Measurements from ENCODE around the gene AP1M2.
A peak's percentile ranks its signal among the peaks of the same experiment; 100 is the strongest.

Gene AP1M2

DNA sequence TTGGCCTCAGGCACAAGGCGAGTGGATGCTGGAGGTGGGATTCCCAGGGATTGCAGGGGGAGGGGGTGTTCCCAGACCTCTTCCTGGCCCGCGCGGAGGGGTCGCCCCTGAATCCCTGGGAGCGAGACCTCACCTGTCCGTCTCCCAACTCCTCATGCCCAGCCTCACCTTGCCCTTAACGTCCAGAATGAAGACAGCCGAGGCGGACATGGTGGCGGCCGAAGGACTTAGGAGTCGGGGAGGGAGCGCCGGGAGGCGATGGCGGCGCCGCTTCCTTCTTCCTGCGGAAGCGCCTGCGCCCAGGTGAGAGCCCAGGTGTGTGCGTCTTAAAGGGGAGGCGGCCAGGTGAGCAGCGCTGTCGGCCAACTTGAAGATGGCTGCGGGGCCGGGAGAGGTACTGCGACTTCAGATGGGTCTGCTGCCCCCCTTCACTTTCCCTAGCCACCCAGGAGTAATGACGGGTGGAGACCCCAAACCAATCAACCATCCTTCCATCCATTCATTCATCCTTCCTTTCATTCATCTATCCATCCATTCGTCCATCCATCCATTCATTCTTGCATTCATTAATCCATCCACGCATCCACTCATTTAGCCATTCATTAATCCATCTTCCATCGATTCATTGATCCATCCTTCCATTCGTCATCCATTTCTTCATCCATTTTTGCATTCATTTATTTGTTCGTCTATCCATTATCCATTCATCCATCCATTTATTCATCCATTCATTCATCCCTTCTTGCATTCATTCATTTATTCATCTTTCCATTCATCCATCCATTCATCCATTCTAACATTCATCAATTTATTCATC, at the start of gene AP1M2:
Gene AP1M2, minus strand, starts transcription at position 291 of the 817 bp plus-strand sequence. Its CDS starts 81 bp downstream, at position 210.
- FAIRE-seq (no peak), DNase-seq (ENCODE audit: insufficient read length, low spot score) (no peak)

DNA sequence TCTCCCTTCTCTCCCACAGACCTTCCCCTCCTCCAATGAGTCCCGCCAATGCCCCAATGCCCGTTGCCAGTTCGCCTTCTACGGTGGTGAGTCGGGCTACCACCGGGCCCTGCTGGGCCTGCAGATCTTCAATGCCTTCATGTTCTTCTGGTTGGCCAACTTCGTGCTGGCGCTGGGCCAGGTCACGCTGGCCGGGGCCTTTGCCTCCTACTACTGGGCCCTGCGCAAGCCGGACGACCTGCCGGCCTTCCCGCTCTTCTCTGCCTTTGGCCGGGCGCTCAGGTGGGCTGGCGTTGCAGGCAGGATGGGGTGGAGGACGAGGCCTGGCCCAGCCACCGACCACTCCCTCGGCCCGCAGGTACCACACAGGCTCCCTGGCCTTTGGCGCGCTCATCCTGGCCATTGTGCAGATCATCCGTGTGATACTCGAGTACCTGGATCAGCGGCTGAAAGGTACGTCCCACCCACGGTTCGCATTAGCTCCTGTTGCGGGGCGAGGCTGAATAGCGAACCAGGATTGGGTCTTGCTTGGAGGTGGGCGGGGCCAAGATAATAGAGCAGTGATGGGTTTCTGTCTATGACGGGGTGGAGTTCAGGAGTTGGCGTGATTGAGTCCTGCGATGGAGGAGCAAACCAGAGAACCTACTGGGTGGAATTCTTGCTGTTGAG, 49.3 kb upstream of the AP1M2 start:
- FAIRE-seq, result no peak
- no peak for DNase-seq (ENCODE audit: insufficient read length, low spot score)

DNA sequence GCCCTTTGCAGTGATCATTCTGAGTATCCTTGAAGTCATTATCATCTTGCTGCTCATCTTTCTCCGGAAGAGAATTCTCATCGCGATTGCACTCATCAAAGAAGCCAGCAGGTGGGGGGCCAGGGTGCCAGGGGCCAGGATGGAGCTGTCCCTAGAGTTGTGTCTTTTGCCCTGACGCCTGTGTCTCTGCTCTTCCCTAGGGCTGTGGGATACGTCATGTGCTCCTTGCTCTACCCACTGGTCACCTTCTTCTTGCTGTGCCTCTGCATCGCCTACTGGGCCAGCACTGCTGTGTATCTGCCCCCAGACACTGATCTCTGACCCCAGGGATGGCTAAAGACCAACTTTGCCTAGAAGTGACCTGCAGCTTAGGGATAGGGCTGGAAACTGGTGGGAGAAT, 47.9 kb upstream of the AP1M2 start:
- DNase-seq (ENCODE audit: insufficient read length, low spot score), result no peak
- FAIRE-seq, result no peak

DNA sequence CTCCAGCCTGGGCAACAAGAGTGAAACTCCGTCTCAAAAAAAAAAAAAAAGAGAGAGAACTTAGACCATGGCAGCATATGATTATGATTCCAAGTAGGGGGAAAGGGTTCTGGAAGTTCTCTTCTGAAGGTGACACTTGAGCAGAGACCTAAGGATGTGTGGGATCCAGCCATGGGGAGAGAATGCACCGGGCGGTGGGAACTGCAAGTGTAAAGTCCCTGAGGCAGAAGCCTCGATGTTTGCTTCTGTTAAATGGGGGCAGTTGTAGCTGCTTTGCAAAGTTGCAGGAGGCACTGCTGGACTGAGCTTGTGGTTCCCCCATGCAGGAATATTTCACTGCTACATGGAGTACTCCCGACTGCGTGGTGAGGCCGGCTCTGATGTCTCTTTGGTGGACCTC, 47.3 kb upstream of the AP1M2 start:
- DNase-seq (ENCODE audit: insufficient read length, low spot score), result no peak
- no peak for FAIRE-seq

DNA sequence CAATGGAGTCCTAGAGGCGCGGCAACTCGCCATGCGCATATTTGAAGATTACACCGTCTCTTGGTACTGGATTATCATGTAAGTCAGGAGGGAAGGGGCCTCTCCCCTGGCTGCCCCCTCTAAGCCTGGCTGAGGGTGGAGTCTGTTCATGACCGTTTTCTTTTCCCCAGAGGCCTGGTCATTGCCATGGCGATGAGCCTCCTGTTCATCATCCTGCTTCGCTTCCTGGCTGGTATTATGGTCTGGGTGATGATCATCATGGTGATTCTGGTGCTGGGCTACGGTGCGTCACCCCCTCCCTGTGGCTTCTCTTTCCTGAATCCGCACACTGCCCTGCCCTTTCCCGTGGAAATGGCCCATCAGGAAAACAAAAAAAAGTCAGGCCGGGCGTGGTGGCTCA, 44.8 kb upstream of the AP1M2 start:
- FAIRE-seq (no peak), DNase-seq (ENCODE audit: insufficient read length, low spot score) (no peak)

DNA sequence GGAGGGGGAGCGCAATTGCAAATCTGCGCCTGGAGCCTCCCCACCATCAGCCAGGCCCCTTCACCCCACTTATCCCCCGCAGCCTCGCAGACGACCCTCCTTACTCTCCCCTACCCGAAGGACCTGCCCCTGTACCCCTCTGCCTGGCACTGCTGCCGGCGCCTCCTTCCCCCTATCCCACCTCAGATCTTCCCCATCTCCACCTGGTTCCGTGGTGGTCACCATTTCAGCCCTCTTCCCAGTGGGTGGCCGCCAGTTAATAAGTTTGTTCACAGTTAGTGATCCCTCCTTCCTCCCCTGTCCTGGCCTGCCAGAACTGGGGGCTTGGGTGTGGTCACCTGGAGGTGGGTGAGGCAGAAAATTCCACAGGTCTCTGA, 38.6 kb upstream of the AP1M2 start:
- DNase-seq (ENCODE audit: insufficient read length, low spot score), result no peak
- FAIRE-seq, result no peak

DNA sequence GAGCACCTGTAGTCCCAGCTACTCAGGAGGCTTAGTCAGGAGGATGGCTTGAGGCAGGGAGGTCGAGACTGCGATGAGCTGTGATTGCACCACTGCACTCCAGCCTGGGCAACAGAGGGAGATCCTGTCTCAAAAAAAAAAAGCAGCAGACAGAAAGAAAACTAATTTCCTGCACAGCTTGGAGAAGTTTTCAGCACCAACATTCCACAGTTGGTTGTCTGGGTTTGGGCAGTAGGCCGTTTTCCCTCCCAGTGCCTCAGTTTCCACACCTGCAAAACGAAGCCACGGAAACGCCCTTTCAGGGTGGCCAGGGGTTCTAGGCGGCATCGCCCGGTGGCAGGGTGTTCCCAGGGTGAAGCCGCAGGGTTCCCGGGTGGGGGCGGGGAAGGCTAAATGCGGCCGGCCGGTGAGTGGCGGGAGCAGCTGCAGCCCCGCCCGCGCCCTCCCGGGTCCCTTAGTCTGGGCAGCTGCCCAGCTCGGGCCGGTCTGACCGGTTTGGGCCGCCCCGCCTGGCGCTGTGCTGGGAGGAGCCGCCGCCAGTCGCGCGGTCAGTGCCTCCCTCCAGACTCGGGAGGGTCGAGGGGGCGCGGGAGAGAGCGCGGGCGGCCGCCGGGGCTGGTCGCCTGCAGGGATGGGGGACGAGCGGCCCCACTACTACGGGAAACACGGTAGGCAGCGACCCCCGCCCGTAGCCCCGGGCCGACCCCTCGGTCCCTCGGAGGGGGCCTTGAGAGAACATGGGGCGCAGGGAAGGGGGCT, 38.1 kb upstream of the AP1M2 start, which contains the start of gene SLC44A2:
Gene SLC44A2, plus strand, starts transcription at position 551 of the 759 bp plus-strand sequence. Its CDS starts 81 bp downstream, at position 632.
- DNase-seq (ENCODE audit: insufficient read length, low spot score) (no peak), FAIRE-seq (no peak)

DNA sequence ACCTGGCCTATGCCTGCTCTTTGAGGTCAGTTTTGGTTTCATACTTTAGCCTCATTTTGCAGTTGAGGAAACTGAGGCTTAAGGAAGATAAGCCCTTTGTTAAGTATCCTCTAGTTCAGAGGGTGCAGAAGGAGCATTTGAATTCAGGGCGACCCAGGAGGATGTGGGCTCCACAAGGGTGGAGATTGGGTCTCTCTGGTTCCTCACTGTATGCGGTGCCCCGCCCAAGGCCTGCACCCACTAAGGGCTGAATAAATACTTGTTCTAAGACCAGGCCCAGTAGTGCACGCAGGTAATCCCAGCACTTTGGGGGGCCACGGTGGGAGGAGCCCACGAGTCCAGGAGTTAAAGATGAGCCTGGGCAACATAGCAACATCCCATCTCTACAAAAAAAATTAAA, 37.5 kb upstream of the AP1M2 start:
- no peak for FAIRE-seq
- no peak for DNase-seq (ENCODE audit: insufficient read length, low spot score)

DNA sequence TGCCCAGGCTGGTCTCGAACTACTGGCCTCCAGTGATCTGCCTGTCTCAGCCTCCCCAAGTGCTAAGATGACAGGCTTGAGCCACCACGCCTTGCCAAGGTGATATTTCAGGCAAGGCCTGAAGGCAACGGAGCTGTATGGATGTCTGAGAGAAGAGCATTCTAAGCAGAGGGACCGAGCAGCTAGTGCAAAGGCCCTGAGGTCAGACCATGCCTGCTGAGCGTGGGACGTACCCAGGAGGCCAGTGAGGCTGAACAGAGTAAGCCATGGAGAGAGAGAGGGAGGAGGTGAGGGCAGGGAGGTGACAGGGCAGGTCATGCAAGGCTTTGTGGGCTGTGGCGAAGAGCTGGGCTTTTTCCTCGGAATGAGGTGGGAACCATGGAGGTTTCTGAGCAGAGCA, 34.9 kb upstream of the AP1M2 start:
- FAIRE-seq, result no peak
- no peak for DNase-seq (ENCODE audit: insufficient read length, low spot score)

DNA sequence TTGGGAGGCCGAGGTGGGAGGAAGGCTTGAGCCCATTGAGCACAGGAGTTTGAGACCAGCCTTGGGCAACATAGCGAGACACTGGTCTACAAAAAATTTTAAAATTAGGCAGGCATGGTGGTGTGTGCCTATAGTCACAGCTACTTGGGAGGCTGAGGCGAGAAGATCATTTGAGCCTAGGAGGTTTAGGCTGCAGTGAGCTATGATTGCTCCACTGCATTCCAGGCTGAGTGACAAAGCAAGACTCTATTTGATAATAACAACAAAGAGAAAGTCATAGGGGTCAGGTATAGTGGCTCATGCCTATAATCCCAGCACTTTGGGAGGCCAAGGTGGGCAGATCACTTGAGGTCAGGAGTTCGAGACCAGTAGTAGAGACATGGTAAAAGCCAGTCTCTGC, 33.7 kb upstream of the AP1M2 start:
- no peak for FAIRE-seq

DNA sequence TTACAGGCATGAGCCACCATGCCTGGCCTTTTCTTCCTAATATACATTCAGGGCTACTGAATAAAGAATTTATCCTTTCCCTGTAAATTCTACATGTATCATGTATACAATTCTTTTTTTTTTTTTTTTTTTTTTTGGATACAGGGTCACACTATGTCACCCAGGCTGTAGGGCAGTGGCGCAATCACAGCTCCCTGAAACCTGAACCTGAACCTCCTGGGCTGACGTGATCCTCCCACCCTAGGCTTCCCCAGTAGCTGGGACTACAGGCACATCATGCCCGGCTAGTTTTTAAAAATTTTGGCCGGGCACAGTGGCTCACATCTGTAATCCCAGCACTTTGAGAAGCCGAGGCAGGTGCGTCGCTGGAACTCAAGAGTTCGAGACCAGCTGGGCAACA, 31.7 kb upstream of the AP1M2 start:
- no peak for FAIRE-seq
- DNase-seq (ENCODE audit: insufficient read length, low spot score), result no peak

More for the DNA sequence above, 33.7 kb upstream of the AP1M2 start:
- no peak for DNase-seq (ENCODE audit: insufficient read length, low spot score)

DNA sequence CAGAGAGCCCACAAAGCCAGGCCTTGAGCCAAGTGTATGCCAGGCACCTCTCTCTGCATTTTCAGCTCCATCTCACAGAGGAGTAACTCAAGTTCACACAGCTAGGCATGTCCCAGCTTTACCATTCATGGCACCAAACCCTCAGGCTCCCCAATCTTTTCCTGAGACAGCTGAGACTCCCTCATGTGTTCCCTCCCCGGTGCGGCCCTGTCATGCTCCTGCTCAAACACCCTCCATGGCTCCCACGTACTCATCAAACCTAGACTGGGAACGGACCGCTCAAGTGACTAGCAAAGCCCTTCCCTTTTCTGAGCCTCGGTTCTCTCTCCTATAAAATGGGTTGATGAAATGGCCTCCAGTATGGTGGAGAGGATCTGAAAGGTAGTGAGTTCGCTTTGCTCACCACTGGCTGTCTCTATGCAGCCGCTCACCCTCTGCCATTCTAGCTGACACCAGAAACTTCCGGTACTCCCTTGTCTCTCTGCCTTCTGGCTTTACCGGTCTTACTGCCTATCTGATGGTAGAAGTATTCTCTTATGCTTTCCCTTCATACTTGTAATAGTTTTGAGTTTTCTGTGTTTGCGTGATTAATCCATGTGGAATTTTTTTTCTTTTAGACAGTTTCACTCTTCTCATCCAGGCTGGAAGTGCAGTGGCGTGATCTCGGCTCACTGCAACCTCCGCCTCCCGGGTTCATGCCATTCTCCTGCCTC, 30.5 kb upstream of the AP1M2 start:
- no peak for DNase-seq (ENCODE audit: insufficient read length, low spot score)
- FAIRE-seq, result no peak

DNA sequence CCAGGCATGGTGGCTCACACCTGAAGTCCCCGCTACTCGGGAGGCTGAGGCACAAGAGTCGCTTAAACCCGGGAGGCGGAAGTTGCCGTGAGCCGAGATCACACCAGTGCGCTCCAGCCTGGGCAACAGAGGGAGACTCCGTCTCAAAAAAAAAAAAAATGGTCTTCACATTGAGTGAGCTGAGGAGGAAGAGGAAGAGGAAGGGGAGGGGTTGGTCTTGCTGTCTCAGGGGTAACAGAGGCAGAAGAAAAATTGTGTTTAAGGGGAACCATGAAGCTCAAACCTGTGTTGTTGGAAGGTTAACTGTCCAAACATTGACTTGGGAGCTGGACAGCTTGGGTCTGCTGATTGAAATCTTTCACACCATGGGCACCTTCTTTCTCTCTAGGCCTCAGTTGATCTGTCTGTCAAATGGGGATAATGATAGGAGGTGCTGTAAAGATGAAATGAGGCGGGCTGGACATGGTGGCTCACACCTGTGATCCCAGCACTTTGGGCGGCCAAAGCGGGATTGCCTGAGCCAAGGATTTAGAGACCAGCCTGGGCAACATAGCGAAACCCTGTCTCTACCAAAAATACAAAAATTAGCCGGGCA, 28.4 kb upstream of the AP1M2 start:
- FAIRE-seq (no peak), DNase-seq (ENCODE audit: insufficient read length, low spot score) (no peak)

DNA sequence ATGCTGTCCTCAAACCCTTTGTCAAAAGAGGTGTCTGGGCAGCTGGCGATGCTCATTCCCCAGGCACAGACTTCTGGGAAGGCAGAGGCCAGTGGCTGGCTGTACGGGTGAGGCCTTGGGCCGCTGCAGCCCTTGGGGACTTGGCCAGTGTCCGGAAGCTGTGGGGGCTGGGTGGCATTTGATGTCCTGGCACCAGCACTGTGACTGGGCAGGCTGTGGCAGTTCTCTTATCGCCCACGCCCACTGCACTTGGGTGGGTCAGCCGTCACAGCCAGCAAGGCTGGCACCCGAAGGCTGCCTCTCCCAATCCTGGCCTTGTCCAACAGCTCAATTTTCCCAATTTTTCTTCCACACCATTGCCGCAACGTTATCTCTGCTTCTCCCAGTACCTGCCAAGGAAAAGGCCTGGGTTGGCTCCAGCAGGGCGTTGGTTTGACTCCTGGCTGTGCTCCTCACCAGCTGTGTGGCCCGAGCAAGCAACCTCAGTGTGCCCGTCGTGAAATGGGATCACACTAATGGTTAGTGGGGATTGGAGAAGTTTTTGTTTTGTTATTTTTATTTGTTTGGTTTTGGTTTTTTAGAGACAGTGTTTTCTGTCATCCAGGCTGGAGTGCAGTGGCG, 25.5 kb upstream of the AP1M2 start:
- FAIRE-seq (no peak), DNase-seq (ENCODE audit: insufficient read length, low spot score) (no peak)

DNA sequence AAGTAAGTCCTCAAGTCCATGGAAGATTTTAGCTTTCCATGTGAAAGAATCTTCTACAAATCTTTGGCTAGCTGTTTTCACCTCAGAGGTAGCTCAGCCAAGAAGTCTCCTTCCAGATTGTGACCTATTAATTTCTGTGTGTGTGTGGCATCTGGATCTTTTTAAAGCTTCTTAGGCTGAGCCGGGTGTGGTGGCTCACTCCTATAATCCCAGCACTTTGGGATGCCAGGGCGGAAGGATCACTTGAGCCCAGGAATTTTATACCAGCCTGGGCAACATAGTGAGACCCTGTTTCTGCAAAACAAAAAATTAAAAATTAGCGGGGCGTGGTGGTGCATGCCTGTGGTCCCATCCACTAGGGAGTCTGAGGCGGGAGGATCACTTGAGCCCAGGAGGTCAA, 24.8 kb upstream of the AP1M2 start:
- DNase-seq (ENCODE audit: insufficient read length, low spot score), result no peak
- no peak for FAIRE-seq

DNA sequence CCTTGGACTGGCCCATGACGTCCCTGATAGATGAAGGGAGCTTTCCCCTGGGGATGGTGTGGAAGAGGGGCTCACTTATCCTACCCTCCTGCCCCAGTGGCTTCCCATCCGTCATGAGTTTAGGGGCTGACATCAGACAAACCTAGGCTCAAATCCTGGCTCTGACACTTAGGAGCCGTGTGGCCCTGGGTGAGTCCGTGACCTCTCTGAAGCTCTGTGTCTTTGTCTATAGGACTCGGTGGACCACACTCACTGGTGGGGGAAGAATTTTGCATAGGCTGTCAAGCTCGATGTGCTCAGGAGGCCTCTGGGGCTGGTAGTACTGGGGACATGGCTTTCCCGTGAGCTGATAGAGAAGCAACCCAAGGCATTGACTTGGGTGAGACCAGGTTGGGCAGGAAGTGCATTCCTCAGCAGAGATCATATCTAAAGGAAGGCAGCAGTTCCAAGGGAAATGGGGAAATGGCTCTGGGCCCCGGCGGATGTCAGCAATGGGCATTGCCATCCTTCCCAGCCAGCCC, 17.4 kb upstream of the AP1M2 start:
- peak; percentile 83 for FAIRE-seq
- DNase-seq (ENCODE audit: insufficient read length, low spot score), result peak; percentile 56

DNA sequence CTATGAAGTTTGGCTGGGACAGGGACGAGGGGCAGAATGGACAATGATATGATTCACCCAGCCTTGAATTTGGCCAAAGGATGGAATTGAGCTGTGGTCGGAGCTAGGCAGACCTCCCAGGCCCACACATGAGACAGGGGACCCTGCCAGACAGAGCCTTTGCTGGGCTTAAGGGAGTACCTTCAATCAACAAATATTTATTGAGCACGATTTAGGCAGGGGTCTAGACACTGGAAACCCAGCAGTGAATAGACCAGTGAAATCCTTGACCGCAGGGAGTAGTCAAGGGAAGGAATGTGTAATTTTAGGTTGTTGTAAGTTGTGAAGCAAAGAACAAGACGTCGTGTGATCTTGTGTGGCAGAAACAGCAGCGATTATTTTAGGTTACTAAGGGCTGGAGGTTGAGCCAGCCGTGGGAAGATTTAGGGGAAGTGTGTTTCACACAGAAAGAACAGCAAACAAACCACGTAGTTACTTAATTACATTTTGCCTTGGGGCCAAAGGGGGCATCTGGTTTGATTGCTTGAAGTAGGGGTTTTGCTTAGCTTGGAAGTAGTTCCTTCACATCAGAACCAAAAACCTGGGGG, 16.9 kb upstream of the AP1M2 start:
- DNase-seq (ENCODE audit: insufficient read length, low spot score) (no peak), FAIRE-seq (peak; percentile 89)

DNA sequence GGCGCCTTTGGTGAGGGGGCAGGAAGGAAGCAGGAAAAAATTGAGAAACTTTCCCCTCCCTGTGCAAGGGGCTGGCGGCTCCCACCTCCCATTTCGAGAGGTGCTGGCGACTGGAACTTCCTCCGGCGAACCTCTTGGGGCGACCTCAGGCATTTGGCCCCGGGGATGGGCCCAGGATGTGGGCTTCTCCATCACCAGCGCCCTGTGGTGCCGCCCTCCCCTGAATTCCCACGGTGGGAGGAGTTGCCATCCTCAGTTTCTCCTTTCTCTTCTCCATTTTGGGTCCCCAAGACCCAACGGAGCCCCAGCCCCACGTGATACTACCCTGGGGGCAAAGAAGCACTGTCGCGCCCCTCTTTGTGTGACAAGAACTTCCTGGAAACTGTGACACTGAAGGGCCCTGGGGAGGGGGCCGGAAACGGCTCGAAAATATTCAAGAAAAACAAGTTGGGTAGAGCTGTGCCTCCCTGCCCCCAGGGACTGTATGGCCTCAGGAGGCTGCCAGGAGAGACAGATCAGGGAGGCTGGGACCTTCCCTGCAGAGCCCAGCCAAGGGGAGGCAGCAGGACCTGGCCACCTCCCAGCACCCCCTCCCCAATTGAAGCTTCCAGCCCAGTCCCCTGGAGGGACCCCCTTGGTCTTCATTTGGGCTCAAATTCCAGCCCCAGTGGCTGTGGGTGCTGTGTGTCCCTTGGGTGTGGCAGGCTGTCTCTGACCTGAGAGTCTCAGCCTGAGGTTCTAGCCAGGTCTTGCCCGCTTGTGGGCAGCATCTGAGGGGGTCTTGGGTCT, 16.2 kb upstream of the AP1M2 start:
- FAIRE-seq (peak; percentile 70), DNase-seq (ENCODE audit: insufficient read length, low spot score) (peak; percentile 50)

Data from GM19239 (cell line).